ENCODE measurements around the gene GPRC5B.

DNA sequence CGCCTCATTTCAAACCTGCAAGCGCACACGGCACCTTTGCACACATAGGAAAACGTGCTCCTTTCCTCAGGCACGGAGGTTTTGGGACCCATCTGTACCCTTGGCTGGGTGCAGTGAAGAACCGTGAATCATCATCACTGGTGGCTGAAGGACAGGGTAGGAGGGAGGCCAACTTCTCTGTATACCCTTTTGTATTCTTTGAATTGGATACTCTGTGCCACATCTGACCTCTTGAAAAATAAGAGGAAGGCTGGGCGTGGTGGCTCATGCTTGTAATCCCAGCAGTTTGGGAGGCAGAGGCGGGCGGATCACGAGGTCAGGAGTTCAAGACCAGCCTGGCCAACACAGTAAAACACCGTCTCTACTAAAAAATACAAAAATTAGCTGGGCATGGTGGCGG lies 11.7 kb downstream of the GPRC5B start:
- no peak for TF ChIP-seq CTCF (conservative IDR thresholded peaks at IDR 0.05 in 1 of 2, IDR thresholded peaks at IDR 0.05 in 1 of 2; ENCODE audit: low read depth in 1 of 2, low read length in 2 of 2)
- no peak for TF ChIP-seq EZH2 (IDR thresholded peaks at IDR 0.05; ENCODE audit: low read length, missing control alignments)
